Body of pancreas (tissue), 4 donors: Measurements from ENCODE around the gene ESD. TPM values are rescaled to one million over a fixed set of nuclear protein-coding genes. Genes with fewer than 3 reads are reported as not detected.

Experiments
- ATAC-seq: fragments of 150-250 bp; one replicate; pipeline ENCODE4 v1.9.1; 2016
- DNase-seq, 4 donors: peaks; one replicate each; pipeline ENCODE4 v3.0.0-alpha.2; 2019
- H3K27ac ChIP-seq, 4 donors: fragments of 200-600 bp; sonication (generic); 1 replicate in 3 of 4; 2 replicates in 1 of 4; pipeline versions ENCODE4 v1.5.1 to v1.6.1; 2016 to 2019; ENCODE audit warnings: mild to moderate bottlenecking in 1 of 4, mixed read lengths in 1 of 4, moderate library complexity in 1 of 4
- H3K27me3 ChIP-seq, 2 donors: fragments of 200-600 bp; sonication (generic); one replicate each; pipeline ENCODE4 v1.6.0; 2016; ENCODE audit warnings: mild to moderate bottlenecking in 1 of 2
- H3K36me3 ChIP-seq, 2 donors: fragments of 200-600 bp; sonication (generic); replicated peaks in 1 of 2; 2 replicates each; pipeline ENCODE4 v1.5.1; 2016; ENCODE audit warnings: low read depth in 2 of 2; ENCODE audit not compliant: insufficient read depth in 1 of 2
- H3K4me1 ChIP-seq: fragments of 200-600 bp; sonication (generic); one replicate; pipeline ENCODE4 v1.6.0; 2016
- H3K4me3 ChIP-seq, 2 donors: fragments of 200-600 bp; sonication (generic); 1 replicate in 1 of 2; 2 replicates in 1 of 2; pipeline ENCODE4 v1.5.1; 2016 to 2019
- H3K9me3 ChIP-seq, 3 donors: fragments of 200-600 bp; sonication (generic); 1 replicate in 2 of 3; 2 replicates in 1 of 3; pipeline ENCODE4 v1.5.1; 2016
- CTCF ChIP-seq, 7 experiments: fragments of 450-650 bp in 4 of 7; fragments of 200-600 bp in 3 of 7; sonication (generic) in 3 of 7; IDR thresholded peaks; one replicate each; pipeline ENCODE4 v1.5.1; 2016 to 2019; ENCODE audit warnings: antibody characterized with exemption in 7 of 7
- POLR2A ChIP-seq, 3 donors: fragments of 450-650 bp; IDR thresholded peaks; one replicate each; pipeline ENCODE4 v1.6.1; 2016; ENCODE audit warnings: antibody characterized with exemption in 3 of 3, mild to moderate bottlenecking in 2 of 3
- WGBS, 2 donors: methylation state at CpG; one replicate each; pipeline ENCODE4 v1.1.5; 2017; 5-methylcytosine and 5-hydroxymethylcytosine counted together
- intact Hi-C: fragments of 100-400 bp; cut with DNase I; formaldehyde crosslinking; loops from one replicate; pipeline ENCODE4 v1.15.1; 2023
- total RNA-seq, 2 donors: library from RNA; depleted of rRNA; stranded (reverse); fragments of >200 nt; gene quantifications; one replicate each; pipeline ENCODE4 v1.1.0, GENCODE V29; 2016

ESD gene
- total RNA-seq, 2 donors from 2014 or later, result 24.4 to 45.4 TPM

GRCh38 chr13:46796129-46796514 lies 839 bp downstream of the ESD start:
- no peak for ATAC-seq
- Histone ChIP-seq H3K9me3 (no peaks in the 10 kb centered on the region), H3K27ac (peak overlapping the region; percentile 74 to 90 (median 83)), H3K4me1 (peaks cover 30% of the 10 kb centered on the region), H3K27me3 (no peaks in the 10 kb centered on the region), H3K36me3 (no peaks in the 10 kb centered on the region), H3K4me3 (peak overlapping the region; percentile 26 to 84)
- 63 to 66% methylated on average over 5 of the region's 5 CpGs for WGBS, 2 donors
- TF ChIP-seq POLR2A (IDR thresholded peaks at IDR 0.05) (no peak), CTCF (IDR thresholded peaks at IDR 0.05) (no peak)
- intact Hi-C loops, result no loop called here
- DNase-seq, result no peak

GRCh38 chr13:46795321-46795720 lies 1.6 kb downstream of the ESD start:
- no peak for ATAC-seq
- H3K27ac ChIP-seq, result no peak overlapping the region
- TF ChIP-seq POLR2A (IDR thresholded peaks at IDR 0.05) (no peak), CTCF (IDR thresholded peaks at IDR 0.05) (no peak)
- H3K9me3 ChIP-seq, result no peaks in the 10 kb centered on the region
- DNase-seq, result no peak
- intact Hi-C loops, result no loop called here
- H3K36me3 ChIP-seq, result peaks cover 0 to 2% of the 10 kb centered on the region in 2 donors
- H3K4me1 ChIP-seq, result peaks cover 30% of the 10 kb centered on the region
- no peak overlapping the region for H3K4me3 ChIP-seq
- 91 to 93% methylated on average over 6 of the region's 6 CpGs for WGBS, 2 donors
- H3K27me3 ChIP-seq, result no peaks in the 10 kb centered on the region

- Histone ChIP-seq H3K36me3 (peaks cover 0 to 11% of the 10 kb centered on the region in 2 donors), H3K4me1 (no peaks in the 10 kb centered on the region), H3K27me3 (no peaks in the 10 kb centered on the region), H3K27ac (no peak overlapping the region), H3K9me3 (no peaks in the 10 kb centered on the region), H3K4me3 (no peak overlapping the region)
- WGBS, 2 donors, result 88 to 91% methylated on average over 3 of the region's 3 CpGs
- intact Hi-C loops, result no loop called here
- TF ChIP-seq POLR2A (IDR thresholded peaks at IDR 0.05) (no peak), CTCF (IDR thresholded peaks at IDR 0.05) (no peak)
- DNase-seq (no peak), ATAC-seq (no peak)
Measured at GRCh38 chr13:46783504-46783903, 13.5 kb downstream of the ESD start.

DNA sequence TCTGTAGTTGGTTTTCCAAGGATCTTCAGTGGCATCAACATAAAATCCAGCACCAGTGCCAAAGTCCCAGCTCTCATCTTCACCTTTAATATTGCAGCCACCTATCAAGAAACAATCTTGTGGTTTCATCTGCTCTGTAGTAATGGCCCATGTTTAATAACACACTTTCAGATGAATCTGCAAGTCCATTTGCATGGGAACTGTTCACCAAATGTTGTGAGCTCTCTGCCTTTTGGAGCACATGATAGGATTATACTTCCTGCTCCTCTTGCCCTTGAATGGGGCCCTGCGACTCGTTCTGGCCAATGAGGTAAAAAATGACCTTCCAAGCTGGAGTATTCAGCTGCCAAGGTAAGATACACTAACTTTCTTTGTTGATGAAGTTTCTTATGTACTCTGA lies 14.3 kb downstream of the ESD start:
- H3K36me3 ChIP-seq, result peaks cover 0 to 14% of the 10 kb centered on the region in 2 donors
- no peaks in the 10 kb centered on the region for H3K27me3 ChIP-seq
- H3K27ac ChIP-seq, result no peak overlapping the region
- intact Hi-C loops, result no loop called here
- no peaks in the 10 kb centered on the region for H3K4me1 ChIP-seq
- no peak for ATAC-seq
- no peaks in the 10 kb centered on the region for H3K9me3 ChIP-seq
- DNase-seq, result no peak
- 46 to 64% methylated on average over 2 of the region's 2 CpGs for WGBS, 2 donors
- TF ChIP-seq CTCF (IDR thresholded peaks at IDR 0.05), result no peak
- no peak for TF ChIP-seq POLR2A (IDR thresholded peaks at IDR 0.05)
- no peak overlapping the region for H3K4me3 ChIP-seq

DNA sequence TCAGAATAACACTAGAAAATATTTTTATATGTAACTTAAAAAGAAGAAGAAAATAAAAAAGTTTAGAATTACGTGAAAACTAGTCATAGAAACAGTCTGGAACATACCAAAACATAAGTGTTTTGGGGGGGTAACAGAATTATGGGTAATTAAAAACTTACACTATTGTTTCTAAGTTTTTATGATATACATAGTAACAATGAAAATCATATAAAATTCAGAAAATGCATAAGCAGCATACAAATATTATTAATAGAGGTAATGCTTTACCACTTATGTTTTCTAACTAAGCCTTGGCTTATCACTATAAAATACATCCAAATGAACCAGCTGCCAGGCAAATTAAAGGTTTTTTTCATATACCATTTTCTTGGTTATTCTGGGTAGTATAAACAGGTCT lies 14.9 kb downstream of the ESD start:
- DNase-seq (no peak), ATAC-seq (no peak)
- H3K27me3 ChIP-seq, result no peaks in the 10 kb centered on the region
- no peaks in the 10 kb centered on the region for H3K9me3 ChIP-seq
- no peaks in the 10 kb centered on the region for H3K4me1 ChIP-seq
- H3K27ac ChIP-seq, result no peak overlapping the region
- intact Hi-C loops, result no loop called here
- no peak for TF ChIP-seq POLR2A (IDR thresholded peaks at IDR 0.05)
- no peak for TF ChIP-seq CTCF (IDR thresholded peaks at IDR 0.05)
- peaks cover 0 to 14% of the 10 kb centered on the region in 2 donors for H3K36me3 ChIP-seq
- H3K4me3 ChIP-seq, result no peak overlapping the region
- 82 to 91% methylated on average over 1 of the region's 1 CpG for WGBS, 2 donors
